CD14-positive monocyte (primary cell): ENCODE results near the gene AURKA. TPM values are rescaled to one million over a fixed set of nuclear protein-coding genes. Genes with fewer than 3 reads are reported as not detected.

Experiments used
- DNase-seq, 3 donors: peaks; one replicate each; pipeline ENCODE4 v3.0.0-alpha.2; 2011 to 2022
- H2AFZ ChIP-seq: 2 replicates; pipeline ENCODE4 v1.6.0; 2012; ENCODE audit warnings: mild to moderate bottlenecking, low read depth, low read length, inconsistent platforms; ENCODE audit not compliant: insufficient read depth, poor library complexity, severe bottlenecking
- H3K27ac ChIP-seq, 2 donors: 1 replicate in 1 of 2; 2 replicates in 1 of 2; pipeline ENCODE4 v1.5.1; 2012 to 2013; ENCODE audit warnings: low read length in 2 of 2, control low read depth in 1 of 2, inconsistent platforms in 1 of 2, low read depth in 1 of 2, mild to moderate bottlenecking in 1 of 2
- H3K27me3 ChIP-seq, 2 donors: one replicate each; pipeline versions ENCODE4 v1.6.0 to v1.6.1; 2011 to 2013; ENCODE audit warnings: low read length in 2 of 2; ENCODE audit not compliant: control insufficient read depth in 2 of 2, insufficient read depth in 2 of 2
- H3K36me3 ChIP-seq, 2 donors: replicated peaks in 1 of 2; 1 replicate in 1 of 2; 2 replicates in 1 of 2; pipeline versions ENCODE4 v1.5.1 to v1.6.1; 2012 to 2013; ENCODE audit warnings: low read length in 2 of 2, control low read depth in 1 of 2, inconsistent platforms in 1 of 2, mild to moderate bottlenecking in 1 of 2; ENCODE audit not compliant: insufficient read depth in 2 of 2, control insufficient read depth in 1 of 2
- H3K4me1 ChIP-seq, 2 donors: 1 replicate in 1 of 2; 2 replicates in 1 of 2; pipeline versions ENCODE4 v1.5.1 to v1.6.1; 2012 to 2013; ENCODE audit warnings: low read length in 2 of 2, control low read depth in 1 of 2, inconsistent platforms in 1 of 2, mild to moderate bottlenecking in 1 of 2, moderate library complexity in 1 of 2; ENCODE audit not compliant: insufficient read depth in 2 of 2, control insufficient read depth in 1 of 2
- H3K4me2 ChIP-seq: replicated peaks from 2 replicates; pipeline ENCODE3; 2012; ENCODE audit warnings: low read length, moderate library complexity, mild to moderate bottlenecking; ENCODE audit not compliant: poor library complexity, severe bottlenecking; ENCODE audit errors: extremely low read depth
- H3K4me3 ChIP-seq, 3 experiments: fragments of 200-600 bp in 1 of 3; sonication (generic) in 1 of 3; replicated peaks in 1 of 3; 1 replicate in 2 of 3; 2 replicates in 1 of 3; pipeline ENCODE4 v1.5.1; 2011 to 2013; ENCODE audit warnings: low read length in 3 of 3, mild to moderate bottlenecking in 3 of 3, control low read depth in 2 of 3, low read depth in 2 of 3, inconsistent platforms in 1 of 3, moderate library complexity in 1 of 3
- H3K79me2 ChIP-seq: 2 replicates; pipeline ENCODE4 v1.6.0; 2012; ENCODE audit warnings: mild to moderate bottlenecking, control low read depth, inconsistent platforms, low read length, moderate library complexity; ENCODE audit not compliant: insufficient read depth
- H3K9ac ChIP-seq: 2 replicates; pipeline ENCODE4 v1.6.0; 2017; ENCODE audit warnings: low read length, mild to moderate bottlenecking; ENCODE audit not compliant: insufficient read depth, poor library complexity, severe bottlenecking
- H3K9me3 ChIP-seq, 2 donors: replicated peaks in 1 of 2; 1 replicate in 1 of 2; 2 replicates in 1 of 2; pipeline versions ENCODE4 v1.5.1 to v1.6.1; 2012 to 2013; ENCODE audit warnings: low read length in 2 of 2, control low read depth in 1 of 2; ENCODE audit not compliant: control insufficient read depth in 1 of 2, insufficient read depth in 1 of 2
- H4K20me1 ChIP-seq: 2 replicates; pipeline ENCODE4 v1.6.0; 2012; ENCODE audit warnings: mild to moderate bottlenecking, low read length, control low read depth, moderate library complexity; ENCODE audit not compliant: insufficient read depth
- H3K27ac Mint-ChIP-seq, 7 donors: one replicate each; pipeline ENCODE4 v1.8.0; 2020; ENCODE audit warnings: mild to moderate bottlenecking in 7 of 7, mixed read lengths in 7 of 7, moderate library complexity in 6 of 7, inconsistent platforms in 2 of 7
- H3K27me3 Mint-ChIP-seq, 3 donors: one replicate each; pipeline ENCODE4 v1.8.0; 2021 to 2022; ENCODE audit warnings: low read depth in 3 of 3, mild to moderate bottlenecking in 3 of 3, mixed read lengths in 3 of 3, moderate library complexity in 3 of 3, inconsistent platforms in 1 of 3
- H3K36me3 Mint-ChIP-seq, 2 donors: one replicate each; pipeline ENCODE4 v1.8.0; 2020; ENCODE audit warnings: mixed read lengths in 2 of 2, inconsistent platforms in 1 of 2, mild to moderate bottlenecking in 1 of 2
- H3K4me1 Mint-ChIP-seq: one replicate; pipeline ENCODE4 v1.8.0; 2020; ENCODE audit warnings: mild to moderate bottlenecking, mixed read lengths
- H3K4me3 Mint-ChIP-seq, 2 donors: one replicate each; pipeline ENCODE4 v1.8.0; 2020; ENCODE audit warnings: mild to moderate bottlenecking in 2 of 2, mixed read lengths in 2 of 2, moderate library complexity in 1 of 2
- H3K9me3 Mint-ChIP-seq, 7 donors: one replicate each; pipeline ENCODE4 v1.8.0; 2020 to 2022; ENCODE audit warnings: mixed read lengths in 7 of 7, mild to moderate bottlenecking in 6 of 7, moderate library complexity in 6 of 7, inconsistent platforms in 2 of 7
- WGBS: methylation state at CpG from one replicate; pipeline ENCODE4 v1.1.5; 2013; ENCODE audit warnings: missing lambda C conversion rate; ENCODE audit not compliant: insufficient coverage; 5-methylcytosine and 5-hydroxymethylcytosine counted together
- intact Hi-C, 2 donors: fragments of 100-400 bp; cut with micrococcal nuclease; formaldehyde crosslinking; loops; one replicate each; pipeline versions ENCODE4 v1.15.0 to v1.15.1; 2023
- polyA plus RNA-seq, 3 donors: library from polyadenylated mRNA; depleted of rRNA in 1 of 3; unstranded in 2 of 3; stranded (reverse) in 1 of 3; fragments of 300-500 nt in 2 of 3; fragments of >200 nt in 1 of 3; fragmentation: Illumina TruSeq in 2 of 3; gene quantifications; 1 replicate in 2 of 3; 2 replicates in 1 of 3; pipeline ENCODE4 v1.2.3, GENCODE V29; 2012 to 2021
- TF ChIP-seq, protein P1 (sequence below): fragments of 200-600 bp; IDR thresholded peaks from one replicate; pipeline ENCODE4 v1.8.0; 2022; ENCODE audit warnings: antibody characterized with exemption, mild to moderate bottlenecking

AURKA gene
- polyA plus RNA-seq, 3 donors = 1.4 to 1.7 (median 1.5) TPM

DNA sequence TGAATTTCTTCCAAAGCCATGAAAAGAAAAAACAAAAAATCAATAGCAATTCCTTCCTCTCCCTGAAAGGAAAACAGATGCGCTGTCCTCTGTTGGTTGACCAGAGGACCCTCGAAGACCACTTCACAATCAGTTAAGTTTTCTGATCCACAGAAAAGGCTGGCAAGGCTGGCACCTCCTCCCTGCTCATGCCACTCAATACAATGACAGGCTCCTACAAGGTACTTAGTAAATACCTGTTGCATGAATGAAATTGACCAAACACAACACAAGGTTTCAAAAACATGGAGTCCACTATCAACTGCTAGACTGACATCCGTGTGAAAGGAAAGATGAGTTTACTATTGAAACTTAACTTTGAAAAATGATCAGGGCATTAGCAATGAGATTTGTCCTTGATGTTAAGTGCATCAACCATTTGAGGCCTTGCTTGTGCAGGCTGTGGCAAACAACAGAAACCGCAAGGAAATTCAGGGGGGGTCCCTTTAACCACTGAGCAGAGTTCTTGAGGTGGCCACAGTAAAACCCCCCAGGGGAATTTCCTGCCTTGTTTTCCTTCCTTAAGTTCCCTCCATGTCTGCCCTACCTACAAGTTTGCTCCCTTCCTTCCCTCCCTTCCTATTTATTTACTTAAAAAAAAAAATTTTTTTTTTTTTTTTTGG is 48.5 kb upstream of the AURKA start:
- Histone ChIP-seq H4K20me1 (no peaks in the 10 kb centered on the region), H3K27me3 (no peaks in the 10 kb centered on the region), H3K9ac (no peak overlapping the region), H3K36me3 (peaks cover 4 to 23% of the 10 kb centered on the region in 2 donors), H3K27ac (no peak overlapping the region), H3K4me3 (no peak overlapping the region), H3K9me3 (no peaks in the 10 kb centered on the region), H3K4me2 (no peak overlapping the region), H2AFZ (no peak overlapping the region), H3K4me1 (peaks cover 4 to 14% of the 10 kb centered on the region in 2 donors), H3K79me2 (no peaks in the 10 kb centered on the region)
- TF ChIP-seq, protein P1, sequence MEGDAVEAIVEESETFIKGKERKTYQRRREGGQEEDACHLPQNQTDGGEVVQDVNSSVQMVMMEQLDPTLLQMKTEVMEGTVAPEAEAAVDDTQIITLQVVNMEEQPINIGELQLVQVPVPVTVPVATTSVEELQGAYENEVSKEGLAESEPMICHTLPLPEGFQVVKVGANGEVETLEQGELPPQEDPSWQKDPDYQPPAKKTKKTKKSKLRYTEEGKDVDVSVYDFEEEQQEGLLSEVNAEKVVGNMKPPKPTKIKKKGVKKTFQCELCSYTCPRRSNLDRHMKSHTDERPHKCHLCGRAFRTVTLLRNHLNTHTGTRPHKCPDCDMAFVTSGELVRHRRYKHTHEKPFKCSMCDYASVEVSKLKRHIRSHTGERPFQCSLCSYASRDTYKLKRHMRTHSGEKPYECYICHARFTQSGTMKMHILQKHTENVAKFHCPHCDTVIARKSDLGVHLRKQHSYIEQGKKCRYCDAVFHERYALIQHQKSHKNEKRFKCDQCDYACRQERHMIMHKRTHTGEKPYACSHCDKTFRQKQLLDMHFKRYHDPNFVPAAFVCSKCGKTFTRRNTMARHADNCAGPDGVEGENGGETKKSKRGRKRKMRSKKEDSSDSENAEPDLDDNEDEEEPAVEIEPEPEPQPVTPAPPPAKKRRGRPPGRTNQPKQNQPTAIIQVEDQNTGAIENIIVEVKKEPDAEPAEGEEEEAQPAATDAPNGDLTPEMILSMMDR = no peak
- H3K4me1 Mint-ChIP-seq = peaks cover 23% of the 10 kb centered on the region
- H3K27me3 Mint-ChIP-seq = peaks cover 5 to 43% (median 13%) of the 10 kb centered on the region in 3 donors
- H3K27ac Mint-ChIP-seq = no peak overlapping the region
- 20% methylated on average over 1 of the region's 4 CpGs for WGBS
- H3K9me3 Mint-ChIP-seq = peaks cover 0 to 2% (median 0%) of the 10 kb centered on the region in 7 donors
- DNase-seq = no peak
- H3K36me3 Mint-ChIP-seq = peaks cover 27 to 47% of the 10 kb centered on the region in 2 donors
- intact Hi-C loops = no loop called here
- peak overlapping the region in 1 of 2 donors; percentile 39 for H3K4me3 Mint-ChIP-seq

DNA sequence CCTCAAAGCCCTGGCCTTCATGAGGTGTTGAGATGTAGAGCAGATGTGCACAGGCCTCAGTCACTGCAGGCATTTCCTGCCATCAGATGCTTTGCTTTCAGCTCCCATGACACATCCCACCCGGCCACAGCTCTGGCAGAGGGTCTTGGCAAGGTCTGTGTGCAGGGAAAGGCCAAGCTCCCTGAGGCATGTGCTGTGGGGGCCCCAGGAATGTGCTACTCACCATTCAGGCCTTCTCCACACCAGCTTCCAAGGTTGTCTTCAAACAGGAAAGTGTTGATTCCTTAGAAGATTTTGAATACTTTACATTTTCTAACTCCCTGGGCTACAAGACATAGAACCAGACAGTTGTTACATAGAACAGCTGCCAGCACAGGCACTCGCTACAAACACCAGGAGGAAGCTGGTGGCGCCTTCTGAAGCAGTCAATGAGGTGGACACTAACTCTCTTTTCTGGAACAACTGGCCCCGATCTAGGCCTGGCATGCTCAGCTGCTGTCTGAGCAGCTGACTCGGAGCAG is 47.8 kb upstream of the AURKA start:
- intact Hi-C loops = no loop called here
- H3K36me3 ChIP-seq = peaks cover 4 to 23% of the 10 kb centered on the region in 2 donors
- no peaks in the 10 kb centered on the region for H4K20me1 ChIP-seq
- no peak overlapping the region for H3K4me2 ChIP-seq
- DNase-seq = no peak
- Mint-ChIP-seq H3K36me3 (peaks cover 27 to 43% of the 10 kb centered on the region in 2 donors), H3K27ac (peak overlapping the region in 1 of 7 donors; percentile 69), H3K4me1 (peaks cover 27% of the 10 kb centered on the region), H3K4me3 (peak overlapping the region in 1 of 2 donors; percentile 39), H3K27me3 (peaks cover 5 to 40% (median 13%) of the 10 kb centered on the region in 3 donors), H3K9me3 (peaks cover 0 to 2% (median 0%) of the 10 kb centered on the region in 7 donors)
- TF ChIP-seq, protein P1 = no peak
- 25% methylated on average over 5 of the region's 5 CpGs for WGBS
- H3K4me3 ChIP-seq = no peak overlapping the region
- H3K4me1 ChIP-seq = peaks cover 7 to 14% of the 10 kb centered on the region in 2 donors
- H2AFZ ChIP-seq = no peak overlapping the region
- H3K9me3 ChIP-seq = no peaks in the 10 kb centered on the region
- no peak overlapping the region for H3K9ac ChIP-seq
- no peaks in the 10 kb centered on the region for H3K27me3 ChIP-seq
- no peak overlapping the region for H3K27ac ChIP-seq
- H3K79me2 ChIP-seq = no peaks in the 10 kb centered on the region
